DMS153 treated with DMSO at 0.1 percent for 48 hours (cell line): ENCODE measurements around the gene ANO10.

Experiments used
- DNase-seq: peaks from one replicate; lab custom pipeline; 2025; ENCODE audit not compliant: unreplicated experiment; lab: John Stamatoyannopoulos, UW

Gene ANO10

DNA sequence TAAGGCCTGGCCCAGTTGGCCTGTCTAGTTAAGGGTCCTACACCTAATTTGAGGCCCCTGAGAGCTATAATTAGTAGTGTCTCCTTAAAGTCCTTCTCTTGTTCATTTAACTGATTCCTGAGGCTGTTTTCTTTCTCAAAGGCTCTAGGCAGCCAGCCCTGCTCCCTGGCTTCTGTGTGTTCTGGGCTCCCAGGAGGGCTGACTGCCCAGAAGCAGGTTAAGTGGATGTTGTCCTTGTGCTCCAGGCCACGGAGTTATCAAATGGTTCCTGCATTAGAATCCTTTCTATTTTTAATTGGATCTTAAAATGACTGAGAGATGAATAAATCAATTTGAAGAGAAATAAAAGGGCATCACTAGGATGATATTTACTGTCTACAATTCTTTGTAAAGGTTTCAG, 195.4 kb downstream of the ANO10 start:
- DNase-seq, result no peak

DNA sequence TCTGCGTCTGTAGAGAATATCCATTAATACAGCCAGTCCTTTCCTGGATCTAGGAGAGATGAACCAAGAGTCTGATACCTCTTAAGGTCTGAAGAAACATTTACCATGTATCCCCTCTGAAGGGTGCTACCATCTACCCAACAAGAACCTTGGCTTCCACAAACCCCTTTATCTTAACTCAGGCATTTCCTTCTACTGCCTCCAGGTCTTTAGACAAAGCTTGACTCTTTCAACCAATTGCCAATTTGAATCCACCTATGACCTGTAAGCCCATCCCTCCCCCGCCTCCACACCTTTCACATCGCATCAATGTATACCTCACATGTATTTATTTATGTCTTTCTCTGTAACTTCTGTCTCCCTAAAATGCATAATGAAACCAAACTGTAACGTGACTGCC, 196.0 kb downstream of the ANO10 start:
- no peak for DNase-seq

- no peak for DNase-seq
These were observed 198.2 kb downstream of the ANO10 start for GRCh38 chr3:43423639-43424038.

GRCh38 chr3:43423142-43423541, 198.7 kb downstream of the ANO10 start:
- peak; percentile 13 for DNase-seq

GRCh38 chr3:43418601-43419272, 203.1 kb downstream of the ANO10 start:
- no peak for DNase-seq

GRCh38 chr3:43417133-43417532, 204.7 kb downstream of the ANO10 start:
- peak; percentile 57 for DNase-seq

DNA sequence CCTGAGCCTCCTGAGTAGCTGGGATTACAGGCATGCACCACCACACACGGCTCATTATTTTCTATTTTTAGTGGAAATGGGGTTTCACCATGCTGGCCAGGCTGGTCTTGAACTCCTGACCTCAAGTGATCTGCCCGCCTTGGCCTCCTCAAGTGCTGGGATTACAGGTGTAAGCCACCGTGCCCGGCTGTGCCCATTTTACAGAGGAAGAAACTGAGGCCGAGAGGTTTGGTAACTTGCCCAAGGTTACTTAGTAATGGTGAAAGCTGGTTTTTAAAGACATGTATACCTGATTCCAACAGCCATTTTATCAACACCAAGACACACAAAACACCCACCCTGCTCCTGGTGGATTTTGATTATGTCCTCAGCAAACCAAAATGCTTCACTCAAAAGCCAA, 206.7 kb downstream of the ANO10 start:
- no peak for DNase-seq

- DNase-seq, result no peak
These were observed 208.0 kb downstream of the ANO10 start for GRCh38 chr3:43413676-43414368.

DNA sequence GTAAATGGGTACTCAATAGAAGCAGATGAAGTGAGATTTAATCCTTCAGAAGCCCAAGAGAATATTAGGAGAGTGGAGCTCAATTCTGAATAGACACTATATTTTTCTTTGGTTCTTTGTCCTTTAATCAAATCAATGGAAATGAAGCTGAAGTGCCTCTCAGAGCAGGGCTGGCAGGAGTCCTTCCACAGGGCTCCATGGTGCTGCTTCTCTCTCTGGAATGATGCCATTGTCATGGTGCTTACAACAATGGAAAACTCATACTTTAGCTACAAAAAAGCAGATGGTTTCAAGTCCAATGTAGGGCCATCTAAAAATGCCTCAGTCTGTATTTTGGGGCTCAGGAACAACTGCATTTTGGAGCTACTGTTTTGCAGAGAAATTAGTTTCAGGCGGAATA, 210.4 kb downstream of the ANO10 start:
- DNase-seq, result no peak

DNA sequence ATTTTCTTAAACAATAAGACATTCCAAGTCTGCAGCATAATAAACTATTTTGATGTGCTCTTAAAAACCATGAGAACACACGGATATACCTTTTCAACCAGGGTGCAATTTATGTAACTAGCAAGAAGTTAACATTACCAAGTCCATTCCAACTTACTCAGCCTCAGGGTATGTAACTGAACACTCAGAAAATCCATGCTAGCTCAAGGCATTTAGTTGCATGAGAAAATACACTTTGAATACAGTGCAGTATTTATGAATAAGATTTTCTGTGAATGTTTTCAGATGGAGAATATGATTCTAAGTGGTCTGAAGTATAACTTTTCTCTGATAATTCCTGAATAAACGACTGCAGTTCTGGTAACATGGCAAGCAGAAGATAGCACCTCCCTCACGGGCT, 211.2 kb downstream of the ANO10 start:
- DNase-seq, result no peak

DNA sequence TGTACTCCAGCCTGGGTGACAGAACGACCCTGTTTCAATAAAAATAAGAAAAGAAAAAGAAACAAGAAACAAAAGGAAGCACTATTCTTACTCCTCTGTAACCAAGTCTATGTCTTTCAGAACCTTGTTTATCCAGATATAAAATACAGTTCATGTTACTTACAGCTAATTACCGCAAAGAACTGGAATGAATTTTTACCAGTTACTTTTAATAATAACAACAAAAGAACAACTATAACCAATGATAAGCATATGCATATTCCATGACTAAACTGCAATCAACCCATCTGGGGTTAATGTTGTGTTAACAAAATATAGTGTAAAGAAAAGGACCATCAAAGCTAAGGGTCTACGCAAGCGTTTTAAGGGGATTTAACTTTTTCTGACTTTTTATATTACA, 212.3 kb downstream of the ANO10 start:
- no peak for DNase-seq

DNA sequence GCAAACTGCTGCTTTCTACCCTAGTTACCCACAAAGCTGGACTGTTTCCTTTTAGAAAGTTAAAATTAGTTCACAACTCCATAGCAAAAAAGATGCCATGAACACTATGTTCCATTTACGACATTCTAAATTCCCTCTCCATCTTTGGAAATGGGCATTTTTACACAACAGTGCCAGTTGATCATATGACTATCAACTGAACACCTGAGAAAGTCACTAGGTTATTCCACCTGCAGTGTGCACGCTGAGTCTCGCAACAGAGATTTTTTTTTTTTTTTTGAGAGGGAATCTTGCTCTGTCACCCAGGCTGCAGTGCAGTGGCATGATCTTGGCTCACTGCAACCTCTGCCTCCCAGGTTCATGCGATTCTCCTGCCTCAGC, 215.2 kb downstream of the ANO10 start:
- DNase-seq, result no peak

DNA sequence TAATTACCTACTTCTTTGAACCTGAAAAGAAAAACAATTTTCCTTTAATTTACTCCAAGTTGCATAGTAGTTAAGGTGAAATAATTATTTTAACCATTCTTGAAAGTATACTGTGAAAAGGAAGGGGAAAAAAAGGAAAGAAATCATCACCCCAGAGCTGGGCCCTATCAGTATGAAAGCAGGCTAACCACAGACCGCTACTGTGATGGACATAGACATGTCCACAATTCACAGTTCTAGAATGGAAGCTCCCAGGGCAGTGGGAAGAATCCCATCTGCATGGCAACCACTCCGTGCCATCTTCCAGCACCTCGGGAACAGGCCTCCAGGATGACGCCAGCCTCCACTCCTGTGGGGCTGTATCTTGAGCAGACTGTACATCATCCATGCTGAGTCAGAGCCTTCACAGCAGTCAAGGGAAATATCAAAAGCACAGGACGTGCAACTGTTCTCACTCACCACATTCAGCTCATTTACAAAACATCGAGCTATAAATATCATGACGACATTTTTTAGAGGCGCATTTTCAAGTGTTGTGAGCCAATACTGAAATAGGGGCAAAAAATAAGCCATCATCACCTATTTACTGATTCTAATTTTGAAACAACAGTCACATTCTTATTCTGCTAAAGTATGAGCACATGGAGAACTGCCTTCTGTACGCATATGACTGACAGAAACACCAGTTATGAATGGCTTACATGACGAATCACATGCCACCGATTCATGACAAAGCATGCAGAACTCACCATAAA, 215.7 kb downstream of the ANO10 start:
- DNase-seq, result no peak

- DNase-seq, result no peak
These were observed 220.8 kb downstream of the ANO10 start for GRCh38 chr3:43400781-43401730.

- no peak for DNase-seq
These were observed 221.6 kb downstream of the ANO10 start for GRCh38 chr3:43400167-43400566.

GRCh38 chr3:43399034-43399433, 222.8 kb downstream of the ANO10 start:
- no peak for DNase-seq

DNA sequence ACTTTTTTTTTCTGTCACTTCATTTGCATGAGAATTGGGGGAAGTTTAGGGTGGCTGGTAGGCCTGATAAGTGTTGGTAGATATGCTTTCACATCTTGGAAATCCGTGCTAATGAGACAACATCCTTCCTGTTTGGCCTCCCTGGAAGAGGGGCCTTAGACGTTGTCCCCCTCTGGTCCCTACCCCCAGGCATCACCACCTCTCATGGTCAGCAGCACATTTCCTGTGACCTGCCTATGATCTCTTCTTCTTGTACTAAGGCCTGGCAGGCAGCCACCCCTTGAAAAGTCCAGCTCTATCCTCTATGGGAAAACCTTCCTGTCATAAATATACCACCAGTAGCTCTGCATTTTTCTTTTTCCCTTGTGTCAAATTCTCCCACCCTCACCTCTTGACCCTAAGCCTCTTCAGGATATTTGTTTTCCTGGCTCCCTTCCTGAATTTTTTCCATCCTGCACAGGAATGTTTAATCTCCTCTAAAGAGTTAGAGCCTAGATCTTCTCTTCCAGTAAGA, 227.7 kb downstream of the ANO10 start:
- DNase-seq, result no peak

- no peak for DNase-seq
These were observed 230.2 kb downstream of the ANO10 start for GRCh38 chr3:43391621-43392020.

GRCh38 chr3:43390255-43390588, 231.6 kb downstream of the ANO10 start:
- DNase-seq, result no peak

- no peak for DNase-seq
These were observed 232.2 kb downstream of the ANO10 start for GRCh38 chr3:43389388-43390254.
